GM12878 (cell line): Measurements from ENCODE around the gene ATCAY. TPM values are rescaled to one million over a fixed set of nuclear protein-coding genes. Genes with fewer than 3 reads are reported as not detected.

Source experiments
- ATAC-seq: fragments of 200-7000 bp; cut with Tn5 transposase; 3 replicates; pipeline ENCODE4 v1.9.1; 2020; ENCODE audit warnings: mild to moderate bottlenecking, moderate library complexity
- BruUV-seq: library from RNA; stranded (reverse); fragments of 400-500 nt; replicated peaks from 2 replicates; lab custom pipeline; 2021; lab: Mats Ljungman, UMichigan
- CTCF ChIA-PET: fragments of 300-600 bp; sonication (Branson Sonifier 250); formaldehyde crosslinking; extraction: SDS; loops from one replicate; lab custom pipeline; 2021; ENCODE audit warnings: inconsistent platforms; lab: Yijun Ruan, JAX
- POLR2A ChIA-PET: fragments of 350-600 bp; formaldehyde crosslinking; extraction: SDS; loops from one replicate; lab custom pipeline; 2021; ENCODE audit warnings: inconsistent platforms; lab: Charles Lee
- RAD21 ChIA-PET: fragments of 300-600 bp; sonication (Branson Sonifier 250); formaldehyde crosslinking; loops from one replicate; lab custom pipeline; 2023; ENCODE audit warnings: antibody characterized with exemption; ENCODE audit not compliant: unreplicated experiment; lab: Charles Lee
- SMC1A ChIA-PET: fragments of 300-600 bp; sonication (Branson Sonifier 250); formaldehyde crosslinking; loops from one replicate; lab custom pipeline; 2023; ENCODE audit not compliant: unreplicated experiment, uncharacterized antibody; lab: Charles Lee
- DNase-seq: peaks from one replicate; pipeline ENCODE4 v3.0.0-alpha.2; 2011; ENCODE audit warnings: low read depth, low spot score
- FAIRE-seq: peaks from 3 replicates; lab custom pipeline; 2011; peaks lifted over from hg19 to GRCh38; lab: Jason Lieb, UNC
- H2AFZ ChIP-seq: 2 replicates; pipeline ENCODE4 v1.6.0; 2011; ENCODE audit warnings: low read depth, low read length, control low read depth; ENCODE audit not compliant: control insufficient read depth
- H3K27ac ChIP-seq: 2 replicates; pipeline ENCODE4 v1.5.1; 2011; ENCODE audit warnings: control low read depth; ENCODE audit not compliant: control insufficient read depth, insufficient read depth
- H3K27me3 ChIP-seq, 2 experiments: replicated peaks in 1 of 2; 2 replicates each; pipeline versions ENCODE4 v1.6.0 to v1.6.1; 2011; ENCODE audit warnings: low read length in 1 of 2; ENCODE audit not compliant: control insufficient read depth in 2 of 2, insufficient read depth in 2 of 2
- H3K36me3 ChIP-seq, 2 experiments: 2 replicates each; pipeline ENCODE4 v1.5.1; 2011; ENCODE audit warnings: low read length in 1 of 2; ENCODE audit not compliant: control insufficient read depth in 2 of 2, insufficient read depth in 2 of 2
- H3K4me1 ChIP-seq: 2 replicates; pipeline ENCODE4 v1.6.1; 2011; ENCODE audit warnings: mild to moderate bottlenecking, low read length, moderate library complexity, mixed read lengths; ENCODE audit not compliant: control insufficient read depth, insufficient read depth
- H3K4me2 ChIP-seq: 2 replicates; pipeline ENCODE4 v1.6.0; 2011; ENCODE audit warnings: control low read depth; ENCODE audit not compliant: control insufficient read depth, insufficient read depth
- H3K4me3 ChIP-seq: fragments of 200-600 bp; sonication (generic); 2 replicates; pipeline ENCODE4 v1.5.1; 2016
- H3K79me2 ChIP-seq: 2 replicates; pipeline ENCODE4 v1.6.0; 2011; ENCODE audit warnings: low read length; ENCODE audit not compliant: control insufficient read depth, insufficient read depth
- H3K9ac ChIP-seq: 2 replicates; pipeline ENCODE4 v1.8.0; 2011; ENCODE audit warnings: low read length, control low read depth, mixed read lengths; ENCODE audit not compliant: control insufficient read depth, insufficient read depth
- H3K9me3 ChIP-seq: replicated peaks from 3 replicates; pipeline ENCODE4 v1.5.1; 2011; ENCODE audit warnings: mild to moderate bottlenecking, low read length; ENCODE audit not compliant: control insufficient read depth, insufficient read depth
- H4K20me1 ChIP-seq: 2 replicates; pipeline ENCODE4 v1.6.0; 2011; ENCODE audit not compliant: control insufficient read depth, insufficient read depth
- ASH2L ChIP-seq: fragments of 300-600, 200-600 bp; sonication (generic); IDR thresholded peaks from 2 replicates; pipeline ENCODE4 v1.6.1; 2017; ENCODE audit warnings: low read depth, mild to moderate bottlenecking, borderline replicate concordance
- CEBPB ChIP-seq, 2 experiments: fragments of 150-350 bp in 1 of 2; IDR thresholded peaks; 2 replicates each; pipeline ENCODE4 v1.6.1; 2012 to 2014; ENCODE audit warnings: low read depth in 2 of 2, low read length in 2 of 2, borderline replicate concordance in 1 of 2, inconsistent platforms in 1 of 2
- ESRRA ChIP-seq: IDR thresholded peaks from 2 replicates; pipeline ENCODE4 v1.6.1; 2012; ENCODE audit warnings: mild to moderate bottlenecking, low read length, improper control_type of control experiment
- GABPA ChIP-seq: IDR thresholded peaks from 2 replicates; pipeline ENCODE4 v1.6.1; 2014; ENCODE audit warnings: antibody characterized with exemption, low read depth, mild to moderate bottlenecking, inconsistent platforms
- IKZF1 ChIP-seq: fragments of 450-650 bp; conservative IDR thresholded peaks from 2 replicates; pipeline ENCODE4 v1.6.1; 2017; ENCODE audit warnings: antibody characterized with exemption, mild to moderate bottlenecking
- JUNB ChIP-seq: IDR thresholded peaks from 2 replicates; pipeline ENCODE4 v1.6.1; 2016; ENCODE audit warnings: antibody characterized with exemption, mild to moderate bottlenecking
- JUND ChIP-seq: IDR thresholded peaks from 2 replicates; pipeline ENCODE4 v1.6.1; 2012; ENCODE audit warnings: low read depth, mild to moderate bottlenecking, low read length, improper control_type of control experiment, moderate library complexity
- KLF5 ChIP-seq: fragments of 450-650 bp; IDR thresholded peaks from 2 replicates; pipeline ENCODE4 v1.6.1; 2014; ENCODE audit warnings: mild to moderate bottlenecking; ENCODE audit not compliant: partially characterized antibody
- MAX ChIP-seq: IDR thresholded peaks from 2 replicates; pipeline ENCODE4 v1.6.1; 2012; ENCODE audit warnings: low read depth, low read length, improper control_type of control experiment
- NFYB ChIP-seq: IDR thresholded peaks from 2 replicates; pipeline ENCODE4 v1.6.1; 2011; ENCODE audit warnings: low read depth, mild to moderate bottlenecking, low read length, improper control_type of control experiment, moderate library complexity; ENCODE audit not compliant: insufficient read depth
- RBBP5 ChIP-seq: fragments of 200-600 bp; sonication (generic); conservative IDR thresholded peaks from 2 replicates; pipeline ENCODE4 v1.6.1; 2016
- SIN3A ChIP-seq: IDR thresholded peaks from 2 replicates; pipeline ENCODE4 v1.6.1; 2012; ENCODE audit warnings: low read depth, low read length, improper control_type of control experiment
- SIX5 ChIP-seq: IDR thresholded peaks from 2 replicates; pipeline ENCODE4 v1.6.1; 2011; ENCODE audit warnings: mild to moderate bottlenecking, low read depth, low read length, moderate library complexity; ENCODE audit not compliant: severe bottlenecking
- SREBF1 ChIP-seq: IDR thresholded peaks from 2 replicates; pipeline ENCODE4 v1.6.1; 2012; ENCODE audit warnings: mild to moderate bottlenecking, low read length
- ZNF24 ChIP-seq: fragments of 450-650 bp; IDR thresholded peaks from 2 replicates; pipeline ENCODE4 v1.6.1; 2017; ENCODE audit warnings: antibody characterized with exemption, mild to moderate bottlenecking
- WGBS: methylation state at CpG from one replicate; pipeline ENCODE4 v1.1.6; 2016; ENCODE audit warnings: low lambda C conversion rate; ENCODE audit not compliant: insufficient replicate concordance, insufficient coverage; ENCODE audit errors: missing lambda C conversion rate; 5-methylcytosine and 5-hydroxymethylcytosine counted together
- in situ Hi-C: fragments of 300-500 bp; cut with MboI; formaldehyde crosslinking; loops from 9 replicates; pipeline ENCODE4 v1.14.3; 2018; ENCODE audit warnings: mixed read lengths
- intact Hi-C: fragments of 100-400 bp; cut with micrococcal nuclease; formaldehyde crosslinking; loops from one replicate; pipeline ENCODE4 v1.14.2; 2022; ENCODE audit not compliant: unreplicated experiment
- polyA plus RNA-seq, 11 experiments: library from polyadenylated mRNA; depleted of rRNA in 4 of 11; unstranded in 6 of 11; stranded (reverse) in 5 of 11; fragments of >200 nt; fragmentation: Nextera tagmentation in 4 of 11; fragmentation: Illumina TruSeq in 1 of 11; extraction: Ambion mirVana in 4 of 11; extraction: Trizol in 1 of 11; gene quantifications; 1 replicate in 1 of 11; 2 replicates in 10 of 11; pipeline versions ENCODE4 v1.2.1 to v1.2.3, GENCODE V29; 2011 to 2016; ENCODE audit warnings: inconsistent platforms in 2 of 11, missing spikeins in 2 of 11, low read depth in 1 of 11
- total RNA-seq, 4 experiments: library from RNA; depleted of rRNA in 3 of 4; stranded (reverse); fragments of >200 nt in 3 of 4; fragmentation: Illumina TruSeq in 1 of 4; extraction: Trizol in 1 of 4; gene quantifications; 2 replicates each; pipeline versions ENCODE4 v1.2.1 to v1.2.3, GENCODE V29; 2013 to 2021
- TF ChIP-seq, protein P1 (sequence below): fragments of 450-650 bp; IDR thresholded peaks from 2 replicates; pipeline ENCODE4 v1.6.1; 2016; ENCODE audit warnings: mild to moderate bottlenecking
- TF ChIP-seq, protein P2 (sequence below): IDR thresholded peaks from 2 replicates; pipeline ENCODE4 v1.6.1; 2011; ENCODE audit warnings: borderline replicate concordance, low read depth, mild to moderate bottlenecking, moderate library complexity, low read length; ENCODE audit not compliant: insufficient read depth, poor library complexity, severe bottlenecking
- TF ChIP-seq, protein P3 (sequence below): fragments of 450-650 bp; IDR thresholded peaks from 2 replicates; pipeline ENCODE4 v1.6.1; 2017; ENCODE audit warnings: antibody characterized with exemption, mild to moderate bottlenecking, moderate library complexity

The ATCAY gene
- total and polyA plus RNA-seq, 10 of the 15 experiments (the other 5 are each of a cell fraction or from before 2014, with no cell fraction given) = under 0.01 to 0.04 (median 0.02) TPM; not detected in 4

DNA sequence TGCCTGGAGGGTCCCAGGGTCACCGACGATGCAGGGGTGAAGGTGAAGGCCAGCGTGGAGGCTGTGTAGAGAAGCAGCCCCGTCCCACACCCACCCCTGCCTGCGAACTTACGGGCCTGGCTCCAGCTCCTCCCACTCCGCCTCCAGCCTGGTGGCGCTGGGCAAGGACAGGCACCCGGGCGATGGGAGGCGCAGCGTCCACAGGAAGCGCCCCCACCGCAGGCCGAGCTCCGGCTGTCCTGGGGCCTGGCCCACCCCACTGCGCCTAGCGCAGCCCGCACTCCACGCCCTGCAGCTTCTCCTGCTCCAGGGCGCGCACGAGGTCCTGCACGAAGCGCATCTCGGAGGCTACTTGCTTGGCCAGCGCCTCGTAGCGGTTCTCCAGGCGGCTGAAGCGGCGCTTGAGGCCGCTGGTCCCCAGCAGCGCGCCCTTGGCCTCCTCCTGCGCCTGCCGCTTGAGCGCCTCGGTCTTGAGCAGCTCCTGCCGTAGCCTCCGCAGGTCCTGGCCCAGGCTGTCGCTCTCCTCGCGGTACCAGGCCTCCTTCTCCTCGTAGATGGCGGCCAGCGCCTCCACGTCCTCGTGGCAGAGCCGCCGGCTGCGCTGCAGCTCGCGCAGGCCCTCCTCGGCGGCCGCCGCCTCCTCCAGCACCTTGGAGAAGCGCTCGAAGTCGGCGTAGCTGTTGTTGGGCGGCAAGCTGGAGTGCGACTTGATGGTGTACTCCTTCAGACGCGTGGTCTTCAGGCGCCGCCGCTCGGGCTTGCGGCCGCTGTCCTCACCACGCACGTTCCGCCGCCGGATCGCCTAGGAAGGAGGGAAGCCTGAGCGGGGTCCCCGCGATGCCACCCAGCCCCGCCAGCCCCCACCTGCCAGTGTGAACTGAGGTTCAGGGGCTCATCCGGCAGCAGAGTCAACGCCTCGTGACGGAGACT lies 78.6 kb downstream of the ATCAY start:
- BruUV-seq = no TSS peak
- H3K27ac ChIP-seq = no peak overlapping the region
- TF ChIP-seq, protein P1, sequence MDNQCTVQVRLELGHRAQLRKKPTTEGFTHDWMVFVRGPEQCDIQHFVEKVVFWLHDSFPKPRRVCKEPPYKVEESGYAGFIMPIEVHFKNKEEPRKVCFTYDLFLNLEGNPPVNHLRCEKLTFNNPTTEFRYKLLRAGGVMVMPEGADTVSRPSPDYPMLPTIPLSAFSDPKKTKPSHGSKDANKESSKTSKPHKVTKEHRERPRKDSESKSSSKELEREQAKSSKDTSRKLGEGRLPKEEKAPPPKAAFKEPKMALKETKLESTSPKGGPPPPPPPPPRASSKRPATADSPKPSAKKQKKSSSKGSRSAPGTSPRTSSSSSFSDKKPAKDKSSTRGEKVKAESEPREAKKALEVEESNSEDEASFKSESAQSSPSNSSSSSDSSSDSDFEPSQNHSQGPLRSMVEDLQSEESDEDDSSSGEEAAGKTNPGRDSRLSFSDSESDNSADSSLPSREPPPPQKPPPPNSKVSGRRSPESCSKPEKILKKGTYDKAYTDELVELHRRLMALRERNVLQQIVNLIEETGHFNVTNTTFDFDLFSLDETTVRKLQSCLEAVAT = no peak
- TF ChIP-seq MAX (no peak), IKZF1 (no peak), GABPA (no peak), ZNF24 (no peak), SREBF1 (no peak), SIX5 (no peak), JUND (no peak), JUNB (no peak), NFYB (no peak), ASH2L (no peak), ESRRA (no peak), RBBP5 (no peak), KLF5 (no peak), CEBPB (IDR thresholded peaks at IDR 0.05; ENCODE audit: borderline replicate concordance in 1 of 2, low read depth in 2 of 2, low read length in 2 of 2) (no peak), SIN3A (no peak)
- TF ChIP-seq, protein P2, sequence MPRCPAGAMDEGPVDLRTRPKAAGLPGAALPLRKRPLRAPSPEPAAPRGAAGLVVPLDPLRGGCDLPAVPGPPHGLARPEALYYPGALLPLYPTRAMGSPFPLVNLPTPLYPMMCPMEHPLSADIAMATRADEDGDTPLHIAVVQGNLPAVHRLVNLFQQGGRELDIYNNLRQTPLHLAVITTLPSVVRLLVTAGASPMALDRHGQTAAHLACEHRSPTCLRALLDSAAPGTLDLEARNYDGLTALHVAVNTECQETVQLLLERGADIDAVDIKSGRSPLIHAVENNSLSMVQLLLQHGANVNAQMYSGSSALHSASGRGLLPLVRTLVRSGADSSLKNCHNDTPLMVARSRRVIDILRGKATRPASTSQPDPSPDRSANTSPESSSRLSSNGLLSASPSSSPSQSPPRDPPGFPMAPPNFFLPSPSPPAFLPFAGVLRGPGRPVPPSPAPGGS = no peak
- TF ChIP-seq, protein P3, sequence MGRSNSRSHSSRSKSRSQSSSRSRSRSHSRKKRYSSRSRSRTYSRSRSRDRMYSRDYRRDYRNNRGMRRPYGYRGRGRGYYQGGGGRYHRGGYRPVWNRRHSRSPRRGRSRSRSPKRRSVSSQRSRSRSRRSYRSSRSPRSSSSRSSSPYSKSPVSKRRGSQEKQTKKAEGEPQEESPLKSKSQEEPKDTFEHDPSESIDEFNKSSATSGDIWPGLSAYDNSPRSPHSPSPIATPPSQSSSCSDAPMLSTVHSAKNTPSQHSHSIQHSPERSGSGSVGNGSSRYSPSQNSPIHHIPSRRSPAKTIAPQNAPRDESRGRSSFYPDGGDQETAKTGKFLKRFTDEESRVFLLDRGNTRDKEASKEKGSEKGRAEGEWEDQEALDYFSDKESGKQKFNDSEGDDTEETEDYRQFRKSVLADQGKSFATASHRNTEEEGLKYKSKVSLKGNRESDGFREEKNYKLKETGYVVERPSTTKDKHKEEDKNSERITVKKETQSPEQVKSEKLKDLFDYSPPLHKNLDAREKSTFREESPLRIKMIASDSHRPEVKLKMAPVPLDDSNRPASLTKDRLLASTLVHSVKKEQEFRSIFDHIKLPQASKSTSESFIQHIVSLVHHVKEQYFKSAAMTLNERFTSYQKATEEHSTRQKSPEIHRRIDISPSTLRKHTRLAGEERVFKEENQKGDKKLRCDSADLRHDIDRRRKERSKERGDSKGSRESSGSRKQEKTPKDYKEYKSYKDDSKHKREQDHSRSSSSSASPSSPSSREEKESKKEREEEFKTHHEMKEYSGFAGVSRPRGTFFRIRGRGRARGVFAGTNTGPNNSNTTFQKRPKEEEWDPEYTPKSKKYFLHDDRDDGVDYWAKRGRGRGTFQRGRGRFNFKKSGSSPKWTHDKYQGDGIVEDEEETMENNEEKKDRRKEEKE = no peak

More for the DNA sequence above, 78.6 kb downstream of the ATCAY start:
- in situ Hi-C loops (no loop called here), intact Hi-C loops (no loop called here)
- Histone ChIP-seq H3K9me3 (no peaks in the 10 kb centered on the region), H3K4me1 (no peaks in the 10 kb centered on the region), H2AFZ (no peak overlapping the region), H3K79me2 (no peaks in the 10 kb centered on the region), H3K9ac (no peak overlapping the region), H3K4me2 (no peak overlapping the region), H3K36me3 (peaks cover 0 to 13% of the 10 kb centered on the region in 2 experiments; a peak in 3 of 4 replicates), H3K27me3 (no peaks in the 10 kb centered on the region), H4K20me1 (no peaks in the 10 kb centered on the region), H3K4me3 (no peak overlapping the region)
- SMC1A ChIA-PET = no interaction called here
- no peak for FAIRE-seq
- POLR2A ChIA-PET = no interaction called here
- no peak for ATAC-seq
- 97% methylated on average over 73 of the region's 86 CpGs for WGBS
- CTCF ChIA-PET = no interaction called here
- RAD21 ChIA-PET = no interaction called here
- DNase-seq = no peak
